ENCODE results near the gene CDHR3. TPM values are rescaled to one million over a fixed set of nuclear protein-coding genes. Genes with fewer than 3 reads are reported as not detected.

Gene CDHR3
- total RNA-seq, 1 experiment from 2014 or later, result 3.3 TPM

DNA sequence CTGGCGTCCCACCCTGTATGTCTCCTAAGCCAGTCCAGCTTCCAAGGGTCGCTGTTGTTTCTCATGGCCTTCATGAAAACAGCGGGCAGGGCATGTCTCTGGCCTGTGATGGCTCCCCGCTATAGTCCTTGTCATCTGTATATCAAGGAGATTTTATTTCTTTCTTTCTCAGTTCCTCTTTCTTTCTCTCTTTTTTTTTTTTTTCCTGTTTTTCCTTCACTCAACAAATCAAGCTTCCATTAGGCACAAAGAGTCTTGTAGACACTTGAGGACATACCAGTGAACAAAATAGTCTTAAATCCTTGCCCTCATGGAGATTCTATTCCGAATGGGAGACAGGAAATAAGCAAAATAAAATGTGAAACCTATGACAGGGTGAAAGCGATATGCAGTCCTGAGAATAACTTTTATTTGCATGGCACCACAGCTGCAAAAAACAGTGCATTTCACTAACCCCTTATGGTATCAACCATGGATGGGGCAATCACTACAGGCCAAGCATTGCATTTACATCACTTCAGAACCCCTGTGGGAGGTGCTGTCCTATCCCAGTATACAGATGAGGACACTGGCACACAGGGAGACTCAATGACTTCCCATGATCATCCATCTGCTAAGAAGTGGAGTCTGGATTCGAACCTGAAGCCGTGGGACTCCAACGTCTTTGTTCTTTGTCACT is 98.4 kb downstream of the CDHR3 start:
- no peaks in the 10 kb centered on the region for H3K27me3 ChIP-seq (ENCODE audit: insufficient read depth, low read length)
- H3K36me3 Mint-ChIP-seq (ENCODE audit: insufficient read depth in 1 of 3, low read depth in 3 of 3), result peaks cover 0 to 7% (median 0%) of the 10 kb centered on the region in 3 experiments; a peak in 4 of 7 replicates
- no peaks in the 10 kb centered on the region for H3K23me2 ChIP-seq (ENCODE audit: insufficient read length, low read depth, low read length, poor library complexity, severe bottlenecking)
- WGBS (ENCODE audit: extremely low coverage, insufficient read length, low lambda C conversion rate), result no CpG with 5 or more reads among the region's 9 CpGs
- no peak overlapping the region for H2AFZ ChIP-seq (ENCODE audit: low read length)
- no peak overlapping the region for H4K8ac ChIP-seq (replicated peaks; ENCODE audit: insufficient read length, low read depth, low read length)
- H2BK20ac ChIP-seq (ENCODE audit: low read depth, low read length, poor library complexity, severe bottlenecking), result no peak overlapping the region
- no peak overlapping the region for H3K56ac ChIP-seq (ENCODE audit: insufficient read length, low read depth, low read length)
- no peaks in the 10 kb centered on the region for H3K79me2 ChIP-seq (ENCODE audit: insufficient read depth, low read length)
- H3K14ac ChIP-seq (ENCODE audit: insufficient read depth, low read length), result no peak overlapping the region
- H3K18ac ChIP-seq (ENCODE audit: insufficient read length, low read depth, low read length), result no peak overlapping the region
- 0 out of 7 replicates have a peak overlapping the region, but pooled peaks of 1 of the 3 experiments have one; percentile 16 for H3K27ac Mint-ChIP-seq
- H3K4me1 ChIP-seq (ENCODE audit: insufficient read depth, low read length), result no peaks in the 10 kb centered on the region
- no peak overlapping the region for H2BK120ac ChIP-seq (ENCODE audit: low read depth, low read length, poor library complexity, severe bottlenecking)
- no peaks in the 10 kb centered on the region for H3K9me3 ChIP-seq (ENCODE audit: control insufficient read depth, low read depth, low read length)
- peaks cover 9 to 10% of the 10 kb centered on the region in 2 experiments for H3K9me3 Mint-ChIP-seq
- H4K20me1 ChIP-seq (ENCODE audit: control insufficient read depth, insufficient read depth, insufficient read length), result no peaks in the 10 kb centered on the region
- H3K4ac ChIP-seq (ENCODE audit: low read depth, low read length), result no peak overlapping the region
- no peak for DNase-seq
- H4K5ac ChIP-seq (ENCODE audit: insufficient read length, low read depth, low read length), result no peak overlapping the region
- H3K4me3 Mint-ChIP-seq, result no peak overlapping the region
- H3K4me2 ChIP-seq (ENCODE audit: insufficient read depth, insufficient read length, low read length), result no peak overlapping the region
- peaks cover 15 to 25% of the 10 kb centered on the region in 2 experiments for H3K4me1 Mint-ChIP-seq
- H4K91ac ChIP-seq (ENCODE audit: insufficient read length, low read depth, low read length), result no peak overlapping the region
- TF ChIP-seq, protein P1, sequence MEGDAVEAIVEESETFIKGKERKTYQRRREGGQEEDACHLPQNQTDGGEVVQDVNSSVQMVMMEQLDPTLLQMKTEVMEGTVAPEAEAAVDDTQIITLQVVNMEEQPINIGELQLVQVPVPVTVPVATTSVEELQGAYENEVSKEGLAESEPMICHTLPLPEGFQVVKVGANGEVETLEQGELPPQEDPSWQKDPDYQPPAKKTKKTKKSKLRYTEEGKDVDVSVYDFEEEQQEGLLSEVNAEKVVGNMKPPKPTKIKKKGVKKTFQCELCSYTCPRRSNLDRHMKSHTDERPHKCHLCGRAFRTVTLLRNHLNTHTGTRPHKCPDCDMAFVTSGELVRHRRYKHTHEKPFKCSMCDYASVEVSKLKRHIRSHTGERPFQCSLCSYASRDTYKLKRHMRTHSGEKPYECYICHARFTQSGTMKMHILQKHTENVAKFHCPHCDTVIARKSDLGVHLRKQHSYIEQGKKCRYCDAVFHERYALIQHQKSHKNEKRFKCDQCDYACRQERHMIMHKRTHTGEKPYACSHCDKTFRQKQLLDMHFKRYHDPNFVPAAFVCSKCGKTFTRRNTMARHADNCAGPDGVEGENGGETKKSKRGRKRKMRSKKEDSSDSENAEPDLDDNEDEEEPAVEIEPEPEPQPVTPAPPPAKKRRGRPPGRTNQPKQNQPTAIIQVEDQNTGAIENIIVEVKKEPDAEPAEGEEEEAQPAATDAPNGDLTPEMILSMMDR (conservative IDR thresholded peaks at IDR 0.05), result no peak
- H3T11ph ChIP-seq (ENCODE audit: low read length), result no peak overlapping the region
- H2BK12ac ChIP-seq (ENCODE audit: insufficient read length, low read depth, low read length), result no peak overlapping the region
- no peak overlapping the region for H2BK15ac ChIP-seq (ENCODE audit: low read depth, low read length)
- no peak overlapping the region for H3K9ac ChIP-seq (ENCODE audit: extremely low read depth, insufficient read length, low read length)
- H3K23ac ChIP-seq (ENCODE audit: insufficient read length, low read depth, low read length), result no peak overlapping the region
- H3K27me3 Mint-ChIP-seq (ENCODE audit: low read depth), result peaks cover 5% of the 10 kb centered on the region
- H2BK5ac ChIP-seq (ENCODE audit: insufficient read length, low read length), result no peak overlapping the region
- H2AK5ac ChIP-seq (ENCODE audit: insufficient read length, low read length), result no peak overlapping the region
- no peaks in the 10 kb centered on the region for H3K79me1 ChIP-seq (ENCODE audit: insufficient read depth, low read depth, low read length, poor library complexity, severe bottlenecking)
- H3K27ac ChIP-seq (ENCODE audit: insufficient read length, low read depth, low read length), result no peak overlapping the region

Measured in H9 (cell line).